Peyer's patch (tissue), 4 donors: ENCODE data around the gene MOB3B. TPM values are rescaled to one million over a fixed set of nuclear protein-coding genes. Genes with fewer than 3 reads are reported as not detected.

ENCODE experiments used
- DNase-seq, 3 donors: peaks; one replicate each; pipeline ENCODE4 v3.0.0-alpha.2; 2017 to 2019
- H3K27ac ChIP-seq, 4 donors: fragments of 200-600 bp; sonication (generic); one replicate each; pipeline ENCODE4 v1.5.1; 2016 to 2019
- H3K27me3 ChIP-seq, 2 donors: fragments of 200-600 bp; sonication (generic); one replicate each; pipeline ENCODE4 v1.5.1; 2019
- H3K36me3 ChIP-seq, 3 donors: fragments of 200-600 bp; sonication (generic); one replicate each; pipeline ENCODE4 v1.5.1; 2016 to 2019
- H3K4me1 ChIP-seq, 4 donors: fragments of 200-600 bp; sonication (generic); one replicate each; pipeline ENCODE4 v1.5.1; 2016 to 2019
- H3K4me3 ChIP-seq, 4 donors: fragments of 200-600 bp; sonication (generic); 1 replicate in 3 of 4; 2 replicates in 1 of 4; pipeline ENCODE4 v1.5.1; 2016 to 2019; ENCODE audit warnings: mild to moderate bottlenecking in 1 of 4
- H3K9me3 ChIP-seq, 4 donors: fragments of 200-600 bp; sonication (generic); one replicate each; pipeline ENCODE4 v1.5.1; 2016 to 2019; ENCODE audit warnings: mild to moderate bottlenecking in 1 of 4
- CTCF ChIP-seq, 6 experiments: fragments of 450-650 bp in 4 of 6; fragments of 200-600 bp in 2 of 6; sonication (generic) in 1 of 6; IDR thresholded peaks; one replicate each; pipeline ENCODE4 v1.5.1; 2017 to 2019; ENCODE audit warnings: antibody characterized with exemption in 6 of 6, mild to moderate bottlenecking in 3 of 6, moderate library complexity in 1 of 6
- POLR2A ChIP-seq, 2 donors: fragments of 450-650 bp; IDR thresholded peaks; one replicate each; pipeline ENCODE4 v1.5.1; 2017; ENCODE audit warnings: antibody characterized with exemption in 2 of 2, mild to moderate bottlenecking in 2 of 2, moderate library complexity in 2 of 2
- total RNA-seq, 4 donors: library from RNA; depleted of rRNA; stranded (reverse); fragments of >200 nt; gene quantifications; one replicate each; pipeline ENCODE4 v1.1.0, GENCODE V29; 2016

The MOB3B gene
- total RNA-seq, 4 donors from 2014 or later, result 24.8 to 65.7 (median 36.4) TPM

- DNase-seq, result no peak
- Histone ChIP-seq H3K27me3 (no peaks in the 10 kb centered on the region), H3K4me1 (peaks cover 0 to 35% (median 0%) of the 10 kb centered on the region in 4 donors), H3K27ac (peak overlapping the region in 2 of 4 donors; percentile 16 to 22), H3K9me3 (no peaks in the 10 kb centered on the region), H3K4me3 (no peak overlapping the region), H3K36me3 (no peaks in the 10 kb centered on the region)
- TF ChIP-seq CTCF (IDR thresholded peaks at IDR 0.05) (no peak), POLR2A (IDR thresholded peaks at IDR 0.05) (no peak)
Observed at GRCh38 chr9:27475057-27475595, 54.5 kb downstream of the MOB3B start.

- H3K27ac ChIP-seq, result peak overlapping the region in 1 of 4 donors; percentile 35
- H3K27me3 ChIP-seq, result no peaks in the 10 kb centered on the region
- H3K4me3 ChIP-seq, result no peak overlapping the region
- no peaks in the 10 kb centered on the region for H3K9me3 ChIP-seq
- no peaks in the 10 kb centered on the region for H3K36me3 ChIP-seq
- H3K4me1 ChIP-seq, result peaks cover 0 to 44% (median 0%) of the 10 kb centered on the region in 4 donors
- DNase-seq, result no peak
- no peak for TF ChIP-seq CTCF (IDR thresholded peaks at IDR 0.05)
- TF ChIP-seq POLR2A (IDR thresholded peaks at IDR 0.05), result no peak
Observed at GRCh38 chr9:27474305-27474704, 55.3 kb downstream of the MOB3B start.

GRCh38 chr9:27473111-27473529 is 56.5 kb downstream of the MOB3B start:
- Histone ChIP-seq H3K27ac (peak overlapping the region in 2 of 4 donors; percentile 12 to 35), H3K27me3 (no peaks in the 10 kb centered on the region), H3K9me3 (no peaks in the 10 kb centered on the region), H3K4me3 (no peak overlapping the region), H3K36me3 (no peaks in the 10 kb centered on the region), H3K4me1 (peaks cover 0 to 54% (median 4%) of the 10 kb centered on the region in 4 donors)
- no peak for DNase-seq
- TF ChIP-seq POLR2A (IDR thresholded peaks at IDR 0.05) (no peak), CTCF (IDR thresholded peaks at IDR 0.05) (no peak)

- no peak for TF ChIP-seq CTCF (IDR thresholded peaks at IDR 0.05)
- no peak for TF ChIP-seq POLR2A (IDR thresholded peaks at IDR 0.05)
- Histone ChIP-seq H3K27me3 (no peaks in the 10 kb centered on the region), H3K9me3 (no peaks in the 10 kb centered on the region), H3K27ac (peak overlapping the region in 1 of 4 donors; percentile 44), H3K4me1 (peaks cover 0 to 51% (median 4%) of the 10 kb centered on the region in 4 donors), H3K36me3 (no peaks in the 10 kb centered on the region), H3K4me3 (no peak overlapping the region)
- DNase-seq, result no peak
Observed at GRCh38 chr9:27472195-27472594, 57.4 kb downstream of the MOB3B start.

GRCh38 chr9:27471789-27472188 is 57.8 kb downstream of the MOB3B start:
- peaks cover 0 to 51% (median 4%) of the 10 kb centered on the region in 4 donors for H3K4me1 ChIP-seq
- no peak overlapping the region for H3K4me3 ChIP-seq
- no peak for DNase-seq
- H3K36me3 ChIP-seq, result no peaks in the 10 kb centered on the region
- no peak overlapping the region for H3K27ac ChIP-seq
- no peak for TF ChIP-seq CTCF (IDR thresholded peaks at IDR 0.05)
- TF ChIP-seq POLR2A (IDR thresholded peaks at IDR 0.05), result no peak
- H3K27me3 ChIP-seq, result no peaks in the 10 kb centered on the region
- H3K9me3 ChIP-seq, result no peaks in the 10 kb centered on the region
